Measurements from ENCODE around the gene CTNNA3. TPM values are rescaled to one million over a fixed set of nuclear protein-coding genes. Genes with fewer than 3 reads are reported as not detected.
"Not testable (repeated sequence)": the region's sequence is repeated elsewhere in the genome, so short reads cannot be mapped to it uniquely, and the experiment has no call there.

Gene CTNNA3
- total RNA-seq, 1 donor from 2014 or later, result not detected

GRCh38 chr10:66337211-66337610 is 1358.8 kb downstream of the CTNNA3 start:
- Histone ChIP-seq H3K4me3 (ENCODE audit: low read depth, low read length) (no peak overlapping the region), H3K27me3 (ENCODE audit: control insufficient read depth, insufficient read depth, low read length) (no peaks in the 10 kb centered on the region), H3K36me3 (ENCODE audit: control insufficient read depth, insufficient read depth, low read length) (no peaks in the 10 kb centered on the region)
- FAIRE-seq (no peak), DNase-seq (ENCODE audit: low read depth) (no peak)
- TF ChIP-seq, protein P1, sequence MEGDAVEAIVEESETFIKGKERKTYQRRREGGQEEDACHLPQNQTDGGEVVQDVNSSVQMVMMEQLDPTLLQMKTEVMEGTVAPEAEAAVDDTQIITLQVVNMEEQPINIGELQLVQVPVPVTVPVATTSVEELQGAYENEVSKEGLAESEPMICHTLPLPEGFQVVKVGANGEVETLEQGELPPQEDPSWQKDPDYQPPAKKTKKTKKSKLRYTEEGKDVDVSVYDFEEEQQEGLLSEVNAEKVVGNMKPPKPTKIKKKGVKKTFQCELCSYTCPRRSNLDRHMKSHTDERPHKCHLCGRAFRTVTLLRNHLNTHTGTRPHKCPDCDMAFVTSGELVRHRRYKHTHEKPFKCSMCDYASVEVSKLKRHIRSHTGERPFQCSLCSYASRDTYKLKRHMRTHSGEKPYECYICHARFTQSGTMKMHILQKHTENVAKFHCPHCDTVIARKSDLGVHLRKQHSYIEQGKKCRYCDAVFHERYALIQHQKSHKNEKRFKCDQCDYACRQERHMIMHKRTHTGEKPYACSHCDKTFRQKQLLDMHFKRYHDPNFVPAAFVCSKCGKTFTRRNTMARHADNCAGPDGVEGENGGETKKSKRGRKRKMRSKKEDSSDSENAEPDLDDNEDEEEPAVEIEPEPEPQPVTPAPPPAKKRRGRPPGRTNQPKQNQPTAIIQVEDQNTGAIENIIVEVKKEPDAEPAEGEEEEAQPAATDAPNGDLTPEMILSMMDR (IDR thresholded peaks at IDR 0.05; ENCODE audit: insufficient read depth, low read length, severe bottlenecking), result no peak

- FAIRE-seq, result no peak
- Histone ChIP-seq H3K36me3 (ENCODE audit: control insufficient read depth, insufficient read depth, low read length) (no peaks in the 10 kb centered on the region), H3K4me3 (ENCODE audit: low read depth, low read length) (no peak overlapping the region), H3K27me3 (ENCODE audit: control insufficient read depth, insufficient read depth, low read length) (no peaks in the 10 kb centered on the region)
- TF ChIP-seq, protein P1 (IDR thresholded peaks at IDR 0.05; ENCODE audit: insufficient read depth, low read length, severe bottlenecking), result no peak
- no peak for DNase-seq (ENCODE audit: low read depth)
These were observed 1359.2 kb downstream of the CTNNA3 start for GRCh38 chr10:66336791-66337190.

GRCh38 chr10:66335753-66336152 is 1360.2 kb downstream of the CTNNA3 start:
- H3K4me3 ChIP-seq (ENCODE audit: low read depth, low read length); H3K27me3 ChIP-seq (ENCODE audit: control insufficient read depth, insufficient read depth, low read length); DNase-seq (ENCODE audit: low read depth); FAIRE-seq; H3K36me3 ChIP-seq (ENCODE audit: control insufficient read depth, insufficient read depth, low read length): not testable (repeated sequence)

DNA sequence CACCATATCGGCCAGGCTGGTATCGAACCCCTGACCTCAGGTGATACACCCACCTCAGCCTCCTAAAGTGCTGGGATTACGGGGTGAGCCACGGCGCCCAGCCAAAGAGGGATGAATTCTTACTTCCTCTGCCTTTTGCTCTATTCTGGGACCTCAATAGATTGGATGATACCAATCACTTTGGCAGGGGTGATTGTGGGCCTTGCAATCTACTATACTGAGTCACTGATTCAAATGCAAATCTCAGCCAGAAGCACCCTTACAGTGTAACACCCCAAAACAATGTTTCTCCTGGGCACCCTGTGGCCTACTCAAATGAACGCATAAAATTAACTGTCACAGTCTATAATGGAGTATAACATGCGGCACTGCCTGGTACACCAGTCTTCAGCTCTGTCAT is 1366.8 kb downstream of the CTNNA3 start:
- Histone ChIP-seq H3K36me3 (ENCODE audit: control insufficient read depth, insufficient read depth, low read length) (no peaks in the 10 kb centered on the region), H3K4me3 (ENCODE audit: low read depth, low read length) (no peak overlapping the region), H3K27me3 (ENCODE audit: control insufficient read depth, insufficient read depth, low read length) (no peaks in the 10 kb centered on the region)
- DNase-seq (ENCODE audit: low read depth), result no peak
- no peak for FAIRE-seq
- TF ChIP-seq, protein P1 (IDR thresholded peaks at IDR 0.05; ENCODE audit: insufficient read depth, low read length, severe bottlenecking), result no peak

DNA sequence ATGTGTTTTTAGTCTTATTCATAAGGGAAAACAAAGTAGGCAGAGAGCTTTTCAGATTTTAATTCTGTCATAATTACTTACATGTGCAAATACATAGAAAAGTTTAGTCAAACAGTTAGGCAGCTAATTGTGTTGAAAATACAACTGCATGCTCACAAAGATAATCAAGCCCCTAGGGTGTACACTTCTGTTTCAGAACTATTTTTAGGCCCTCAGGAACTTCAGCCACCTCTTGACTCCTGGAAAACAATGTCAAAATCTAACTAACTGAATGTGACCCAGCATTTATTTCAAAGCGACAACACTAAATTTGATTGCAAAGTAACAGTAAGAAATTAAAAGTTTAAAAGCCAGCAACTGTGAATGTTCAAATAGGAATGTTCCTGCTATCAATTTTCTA is 1369.1 kb downstream of the CTNNA3 start:
- no peak for FAIRE-seq
- H3K27me3 ChIP-seq (ENCODE audit: control insufficient read depth, insufficient read depth, low read length), result no peaks in the 10 kb centered on the region
- no peak overlapping the region for H3K4me3 ChIP-seq (ENCODE audit: low read depth, low read length)
- DNase-seq (ENCODE audit: low read depth), result no peak
- TF ChIP-seq, protein P1 (IDR thresholded peaks at IDR 0.05; ENCODE audit: insufficient read depth, low read length, severe bottlenecking), result no peak
- no peaks in the 10 kb centered on the region for H3K36me3 ChIP-seq (ENCODE audit: control insufficient read depth, insufficient read depth, low read length)

GRCh38 chr10:66322777-66323176 is 1373.2 kb downstream of the CTNNA3 start:
- no peak overlapping the region for H3K4me3 ChIP-seq (ENCODE audit: low read depth, low read length)
- no peak for DNase-seq (ENCODE audit: low read depth)
- H3K27me3 ChIP-seq (ENCODE audit: control insufficient read depth, insufficient read depth, low read length), result no peaks in the 10 kb centered on the region
- TF ChIP-seq, protein P1 (IDR thresholded peaks at IDR 0.05; ENCODE audit: insufficient read depth, low read length, severe bottlenecking), result no peak
- H3K36me3 ChIP-seq (ENCODE audit: control insufficient read depth, insufficient read depth, low read length), result no peaks in the 10 kb centered on the region
- no peak for FAIRE-seq
